Calu3 (cell line): ENCODE results near the gene ZIC3. TPM values are rescaled to one million over a fixed set of nuclear protein-coding genes. Genes with fewer than 3 reads are reported as not detected.
"Not testable (repeated sequence)": the region's sequence is repeated elsewhere in the genome, so short reads cannot be mapped to it uniquely, and the experiment has no call there.

Source experiments
- BruUV-seq: library from RNA; stranded (reverse); fragments of 400-500 nt; replicated peaks from 2 replicates; lab custom pipeline; 2021; lab: Mats Ljungman, UMichigan
- CTCF ChIA-PET: fragments of 300-600 bp; sonication (Branson Sonifier 250); formaldehyde crosslinking; loops from one replicate; lab custom pipeline; 2022; ENCODE audit warnings: antibody characterized with exemption; lab: Charles Lee
- DNase-seq: peaks from one replicate; pipeline ENCODE4 v3.0.0; 2022
- H3K27ac Mint-ChIP-seq: one replicate; pipeline ENCODE4 v1.8.0; 2022; ENCODE audit warnings: mixed read lengths; ENCODE audit not compliant: unreplicated experiment
- H3K27me3 Mint-ChIP-seq: one replicate; pipeline ENCODE4 v1.8.0; 2022; ENCODE audit warnings: mixed read lengths; ENCODE audit not compliant: unreplicated experiment
- H3K36me3 Mint-ChIP-seq: one replicate; pipeline ENCODE4 v1.8.0; 2022; ENCODE audit warnings: mild to moderate bottlenecking, moderate library complexity, mixed read lengths; ENCODE audit not compliant: insufficient read depth, unreplicated experiment
- H3K4me1 Mint-ChIP-seq: one replicate; pipeline ENCODE4 v1.8.0; 2022; ENCODE audit warnings: mild to moderate bottlenecking, low read depth, mixed read lengths; ENCODE audit not compliant: unreplicated experiment
- H3K4me3 Mint-ChIP-seq: one replicate; pipeline ENCODE4 v1.8.0; 2022; ENCODE audit warnings: mild to moderate bottlenecking, low read depth, moderate library complexity, mixed read lengths; ENCODE audit not compliant: unreplicated experiment
- H3K9me3 Mint-ChIP-seq: one replicate; pipeline ENCODE4 v1.8.0; 2022; ENCODE audit warnings: low read depth, mixed read lengths; ENCODE audit not compliant: unreplicated experiment
- intact Hi-C: fragments of 100-400 bp; cut with micrococcal nuclease; formaldehyde crosslinking; loops from one replicate; pipeline ENCODE4 v1.10.0; 2022; ENCODE audit not compliant: unreplicated experiment
- total RNA-seq: library from RNA; stranded (reverse); gene quantifications from 2 replicates; pipeline ENCODE4 v1.2.3, GENCODE V29; 2022
- TF ChIP-seq, protein P1 (sequence below): fragments of 200-600 bp; IDR thresholded peaks from one replicate; pipeline ENCODE4 v1.8.0; 2022; ENCODE audit warnings: antibody characterized with exemption; ENCODE audit not compliant: unreplicated experiment

Gene ZIC3
- total RNA-seq, 1 experiment from 2014 or later, result not detected

GRCh38 chrX:137548261-137548660, 17.7 kb upstream of the ZIC3 start:
- Mint-ChIP-seq H3K27ac (no peak overlapping the region), H3K4me3 (no peak overlapping the region), H3K9me3 (peaks cover 17% of the 10 kb centered on the region), H3K27me3 (no peaks in the 10 kb centered on the region), H3K4me1 (no peaks in the 10 kb centered on the region), H3K36me3 (no peaks in the 10 kb centered on the region)
- TF ChIP-seq, protein P1, sequence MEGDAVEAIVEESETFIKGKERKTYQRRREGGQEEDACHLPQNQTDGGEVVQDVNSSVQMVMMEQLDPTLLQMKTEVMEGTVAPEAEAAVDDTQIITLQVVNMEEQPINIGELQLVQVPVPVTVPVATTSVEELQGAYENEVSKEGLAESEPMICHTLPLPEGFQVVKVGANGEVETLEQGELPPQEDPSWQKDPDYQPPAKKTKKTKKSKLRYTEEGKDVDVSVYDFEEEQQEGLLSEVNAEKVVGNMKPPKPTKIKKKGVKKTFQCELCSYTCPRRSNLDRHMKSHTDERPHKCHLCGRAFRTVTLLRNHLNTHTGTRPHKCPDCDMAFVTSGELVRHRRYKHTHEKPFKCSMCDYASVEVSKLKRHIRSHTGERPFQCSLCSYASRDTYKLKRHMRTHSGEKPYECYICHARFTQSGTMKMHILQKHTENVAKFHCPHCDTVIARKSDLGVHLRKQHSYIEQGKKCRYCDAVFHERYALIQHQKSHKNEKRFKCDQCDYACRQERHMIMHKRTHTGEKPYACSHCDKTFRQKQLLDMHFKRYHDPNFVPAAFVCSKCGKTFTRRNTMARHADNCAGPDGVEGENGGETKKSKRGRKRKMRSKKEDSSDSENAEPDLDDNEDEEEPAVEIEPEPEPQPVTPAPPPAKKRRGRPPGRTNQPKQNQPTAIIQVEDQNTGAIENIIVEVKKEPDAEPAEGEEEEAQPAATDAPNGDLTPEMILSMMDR, result no peak
- CTCF ChIA-PET, result no interaction called here
- intact Hi-C loops, result no loop called here
- no peak for DNase-seq
- no TSS peak for BruUV-seq

DNA sequence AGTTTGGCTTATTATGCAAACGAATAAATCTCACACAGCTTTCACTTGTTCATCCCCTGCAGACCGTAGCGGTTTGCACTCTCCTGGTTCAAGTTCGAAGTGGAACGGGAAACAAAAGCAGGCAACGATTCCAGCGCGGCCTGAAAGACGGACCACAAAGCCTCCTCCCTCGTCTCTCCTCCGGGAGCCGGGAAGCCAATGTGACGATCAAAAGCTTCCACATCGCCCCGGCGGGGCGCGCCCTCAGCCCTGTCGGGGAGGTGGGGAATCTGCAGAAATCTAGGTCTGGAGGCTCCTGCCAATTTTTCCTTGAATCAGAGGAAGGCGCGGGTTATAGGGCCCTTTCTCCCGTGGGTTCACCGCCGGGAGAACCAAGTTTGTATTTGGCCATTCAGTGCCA, 16.9 kb upstream of the ZIC3 start:
- CTCF ChIA-PET, result no interaction called here
- DNase-seq, result no peak
- Mint-ChIP-seq H3K27me3 (no peaks in the 10 kb centered on the region), H3K4me1 (no peaks in the 10 kb centered on the region), H3K4me3 (no peak overlapping the region), H3K36me3 (no peaks in the 10 kb centered on the region), H3K9me3 (peaks cover 17% of the 10 kb centered on the region), H3K27ac (no peak overlapping the region)
- no TSS peak for BruUV-seq
- TF ChIP-seq, protein P1, result no peak
- intact Hi-C loops, result no loop called here

DNA sequence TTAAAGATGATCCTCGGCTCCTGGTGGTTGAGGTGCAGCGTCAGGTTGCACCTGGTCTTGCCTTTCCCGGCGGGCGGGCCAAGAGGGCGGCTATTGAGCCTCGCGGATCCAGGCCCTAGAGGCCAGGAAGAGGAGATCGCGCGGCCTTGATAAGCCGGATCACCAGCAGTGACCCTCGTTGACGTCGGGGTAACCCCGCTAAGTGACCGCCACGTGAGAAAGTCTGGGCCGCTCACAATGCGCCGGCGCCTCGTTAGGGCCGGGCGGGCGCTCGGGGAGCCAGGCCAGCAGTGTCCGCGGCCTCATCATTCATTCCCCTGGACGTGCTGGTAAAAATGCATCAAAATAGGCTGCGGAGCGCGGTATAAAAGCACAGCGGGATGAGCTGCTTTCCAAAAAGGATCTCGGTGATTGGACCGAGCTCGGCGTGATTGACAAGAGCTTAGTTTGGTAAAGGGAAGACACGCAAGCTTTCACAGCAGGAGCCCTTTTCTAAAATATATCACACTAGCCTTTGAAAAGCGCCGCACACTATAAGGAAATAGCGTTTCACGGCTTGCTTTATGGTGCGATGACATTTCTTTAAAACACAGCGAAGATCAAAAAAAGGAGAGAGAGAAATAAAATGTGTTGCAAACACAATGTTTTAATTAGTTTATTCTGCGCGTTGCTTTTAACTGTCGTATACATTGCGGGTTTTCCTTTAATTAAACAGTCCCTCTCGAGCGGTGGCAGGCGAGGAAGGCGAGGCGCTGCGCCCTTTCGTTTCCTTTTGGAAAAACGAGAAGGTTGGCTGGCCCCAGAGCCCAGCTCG, 15.9 kb upstream of the ZIC3 start:
- TF ChIP-seq, protein P1, result no peak
- Mint-ChIP-seq H3K36me3 (no peaks in the 10 kb centered on the region), H3K27me3 (no peaks in the 10 kb centered on the region), H3K27ac (no peak overlapping the region), H3K4me1 (no peaks in the 10 kb centered on the region), H3K4me3 (no peak overlapping the region), H3K9me3 (peaks cover 16% of the 10 kb centered on the region)
- BruUV-seq, result no TSS peak
- intact Hi-C loops, result no loop called here
- CTCF ChIA-PET, result no interaction called here
- no peak for DNase-seq

- H3K36me3 Mint-ChIP-seq, result no peaks in the 10 kb centered on the region
- peaks cover 11% of the 10 kb centered on the region for H3K9me3 Mint-ChIP-seq
- H3K4me3 Mint-ChIP-seq, result no peak overlapping the region
- DNase-seq, result no peak
- CTCF ChIA-PET, result no interaction called here
- TF ChIP-seq, protein P1, result no peak
- BruUV-seq, result no TSS peak
- no peak overlapping the region for H3K27ac Mint-ChIP-seq
- H3K4me1 Mint-ChIP-seq, result no peaks in the 10 kb centered on the region
- no peaks in the 10 kb centered on the region for H3K27me3 Mint-ChIP-seq
- intact Hi-C loops, result no loop called here
Observed at GRCh38 chrX:137550665-137551261, 15.2 kb upstream of the ZIC3 start.

- DNase-seq, H3K36me3 Mint-ChIP-seq, H3K4me3 Mint-ChIP-seq, BruUV-seq, CTCF ChIA-PET, H3K9me3 Mint-ChIP-seq, H3K27ac Mint-ChIP-seq, H3K27me3 Mint-ChIP-seq, intact Hi-C loops, H3K4me1 Mint-ChIP-seq: not testable (repeated sequence)
Observed at GRCh38 chrX:137552098-137552497, 13.8 kb upstream of the ZIC3 start.
